Adrenal gland (tissue), 5 donors: Measurements from ENCODE around the gene OR4D1.

Experiments
- POLR2A ChIP-seq, 2 donors: fragments of 450-650 bp; IDR thresholded peaks; one replicate each; pipeline ENCODE4 v1.6.1; 2017; ENCODE audit warnings: antibody characterized with exemption in 2 of 2, mild to moderate bottlenecking in 2 of 2, moderate library complexity in 1 of 2
- TF ChIP-seq, protein P1 (sequence below), 6 experiments: fragments of 450-650 bp in 4 of 6; fragments of 200-600 bp in 2 of 6; sonication (generic) in 1 of 6; IDR thresholded peaks; 1 replicate in 5 of 6; 2 replicates in 1 of 6; pipeline versions ENCODE4 v1.5.1 to v1.8.0; 2016 to 2021; ENCODE audit warnings: antibody characterized with exemption in 6 of 6, mild to moderate bottlenecking in 2 of 6, moderate library complexity in 1 of 6
- donor health status: DM: no; HTN: no; CAD: no.

DNA sequence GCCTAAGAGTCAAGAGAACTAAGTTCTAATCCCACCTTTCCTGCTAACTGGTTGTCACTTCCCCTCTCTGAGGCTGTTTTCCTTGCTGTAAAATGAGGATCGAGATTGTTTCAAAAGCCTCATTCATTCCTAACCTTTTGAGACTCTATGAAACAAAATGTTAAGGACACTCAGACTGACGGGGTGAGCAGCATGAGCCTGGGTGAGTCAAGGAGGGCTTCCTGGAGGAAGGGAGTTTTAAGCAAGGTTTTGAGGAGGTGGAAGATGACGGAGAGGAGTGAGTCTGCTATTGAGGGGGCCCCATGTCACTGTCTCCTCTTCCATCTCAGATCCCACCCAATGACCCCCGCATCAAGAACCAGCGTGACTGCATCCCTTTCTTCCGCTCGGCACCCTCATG lies 48.4 kb downstream of the OR4D1 start:
- TF ChIP-seq POLR2A (IDR thresholded peaks at IDR 0.05) = no peak
- TF ChIP-seq, protein P1, sequence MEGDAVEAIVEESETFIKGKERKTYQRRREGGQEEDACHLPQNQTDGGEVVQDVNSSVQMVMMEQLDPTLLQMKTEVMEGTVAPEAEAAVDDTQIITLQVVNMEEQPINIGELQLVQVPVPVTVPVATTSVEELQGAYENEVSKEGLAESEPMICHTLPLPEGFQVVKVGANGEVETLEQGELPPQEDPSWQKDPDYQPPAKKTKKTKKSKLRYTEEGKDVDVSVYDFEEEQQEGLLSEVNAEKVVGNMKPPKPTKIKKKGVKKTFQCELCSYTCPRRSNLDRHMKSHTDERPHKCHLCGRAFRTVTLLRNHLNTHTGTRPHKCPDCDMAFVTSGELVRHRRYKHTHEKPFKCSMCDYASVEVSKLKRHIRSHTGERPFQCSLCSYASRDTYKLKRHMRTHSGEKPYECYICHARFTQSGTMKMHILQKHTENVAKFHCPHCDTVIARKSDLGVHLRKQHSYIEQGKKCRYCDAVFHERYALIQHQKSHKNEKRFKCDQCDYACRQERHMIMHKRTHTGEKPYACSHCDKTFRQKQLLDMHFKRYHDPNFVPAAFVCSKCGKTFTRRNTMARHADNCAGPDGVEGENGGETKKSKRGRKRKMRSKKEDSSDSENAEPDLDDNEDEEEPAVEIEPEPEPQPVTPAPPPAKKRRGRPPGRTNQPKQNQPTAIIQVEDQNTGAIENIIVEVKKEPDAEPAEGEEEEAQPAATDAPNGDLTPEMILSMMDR (IDR thresholded peaks at IDR 0.05) = no peak
